ENCODE data around the gene ITFG2.

DNA sequence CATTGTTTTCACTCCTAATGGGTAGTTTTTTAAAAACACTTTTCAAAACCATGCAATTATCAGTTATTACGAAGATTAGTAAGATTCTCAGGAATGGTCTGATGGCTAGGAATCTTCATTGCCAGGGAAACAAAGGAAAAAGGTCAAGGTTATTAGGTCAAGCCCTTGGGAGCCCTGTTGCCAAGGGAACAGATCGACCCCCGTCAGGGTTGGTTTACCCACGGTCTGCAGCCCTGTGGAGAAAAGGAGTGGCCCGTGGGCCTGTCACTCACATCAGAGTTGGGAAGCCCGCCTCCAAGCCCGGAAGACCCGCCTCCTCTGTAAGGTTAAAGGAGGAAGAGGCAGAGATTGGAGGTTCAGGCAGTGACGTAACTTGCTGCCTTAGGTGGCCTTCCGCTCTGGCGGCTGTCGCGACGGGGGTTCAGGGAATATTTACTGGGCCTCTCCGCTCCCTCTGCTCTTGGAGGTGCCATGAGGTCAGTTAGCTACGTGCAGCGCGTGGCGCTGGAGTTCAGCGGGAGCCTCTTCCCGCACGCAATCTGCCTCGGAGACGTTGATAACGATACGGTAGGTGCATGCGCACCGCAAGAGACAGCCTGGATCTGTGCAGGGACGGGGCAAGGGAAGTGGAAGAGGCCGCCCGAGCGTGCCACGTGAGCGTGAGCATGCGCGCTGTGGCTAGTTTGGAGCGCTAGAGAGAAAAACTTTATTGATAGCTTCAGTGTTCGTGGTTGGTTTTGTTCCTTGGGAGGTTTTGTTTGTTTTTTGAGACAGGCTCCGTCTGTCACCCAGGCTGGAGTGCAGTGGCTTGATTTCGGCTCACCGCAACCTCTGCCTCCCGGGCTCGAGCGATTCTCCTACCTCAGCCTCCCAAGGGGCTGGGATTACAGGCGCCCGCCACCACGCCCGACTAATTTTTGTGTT is at the start of gene ITFG2:
- TF ChIP-seq POLR2A (IDR thresholded peaks at IDR 0.05; ENCODE audit: low read length) (peak; percentile 97), GATA1 (IDR thresholded peaks at IDR 0.05; ENCODE audit: low read depth, low read length) (no peak)
